Right forelimb (tissue), 1 donor: ENCODE data around the gene DHPS.
"Not testable (repeated sequence)": the region's sequence is repeated elsewhere in the genome, so short reads cannot be mapped to it uniquely, and the experiment has no call there.

Source experiments
- DNase-seq: peaks from one replicate; pipeline ENCODE4 v3.0.0-alpha.2; 2018

The DHPS gene

DNA sequence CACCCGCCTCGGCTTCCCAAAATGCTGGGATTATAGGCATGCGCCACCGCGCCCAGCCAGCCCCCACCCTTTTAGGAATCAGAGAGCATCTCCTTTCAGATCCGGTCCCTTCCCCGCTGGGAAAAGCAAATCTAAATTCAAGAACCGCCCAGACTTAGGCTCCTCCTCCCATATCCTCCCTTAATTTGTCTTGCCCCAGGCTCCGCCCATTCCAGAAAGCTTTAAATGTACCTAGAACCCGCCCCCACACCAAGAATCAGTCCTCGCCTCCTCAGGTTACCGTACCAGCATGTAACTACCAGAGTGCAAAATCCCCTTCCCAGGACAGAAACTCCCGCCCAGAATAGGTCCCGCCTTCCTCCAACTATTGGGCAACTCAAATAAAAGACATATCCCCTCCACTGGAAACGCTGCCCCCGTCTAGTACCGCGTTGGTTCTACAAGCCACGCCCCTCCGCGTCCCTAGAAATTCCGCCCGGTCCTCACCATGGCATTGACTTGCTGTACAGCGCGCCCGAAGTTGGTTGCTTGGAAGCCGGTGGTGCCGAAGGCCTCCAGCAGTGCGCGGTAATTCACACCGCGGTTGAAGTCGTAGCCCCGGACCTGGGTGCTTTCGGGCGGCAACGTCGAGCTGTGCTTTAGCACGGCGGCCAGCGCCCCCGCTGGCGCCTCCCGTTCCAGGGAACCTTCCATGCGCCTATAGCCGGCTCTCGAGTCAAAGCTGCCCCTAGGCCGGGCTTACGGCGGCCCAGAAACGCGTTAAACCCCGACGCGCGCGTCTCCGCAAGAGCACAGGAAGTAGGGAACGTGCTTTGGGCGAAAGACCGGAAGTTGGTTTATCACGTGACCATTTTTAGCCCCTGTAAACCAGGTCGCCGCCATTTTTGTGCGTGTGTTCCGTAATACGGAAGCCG, at the start of gene DHPS:
TSS of gene DHPS (minus strand) at position 807 of the 914 bp plus-strand sequence. CDS start at position 693, 114 bp downstream.
- DNase-seq: peak; percentile 91

DNA sequence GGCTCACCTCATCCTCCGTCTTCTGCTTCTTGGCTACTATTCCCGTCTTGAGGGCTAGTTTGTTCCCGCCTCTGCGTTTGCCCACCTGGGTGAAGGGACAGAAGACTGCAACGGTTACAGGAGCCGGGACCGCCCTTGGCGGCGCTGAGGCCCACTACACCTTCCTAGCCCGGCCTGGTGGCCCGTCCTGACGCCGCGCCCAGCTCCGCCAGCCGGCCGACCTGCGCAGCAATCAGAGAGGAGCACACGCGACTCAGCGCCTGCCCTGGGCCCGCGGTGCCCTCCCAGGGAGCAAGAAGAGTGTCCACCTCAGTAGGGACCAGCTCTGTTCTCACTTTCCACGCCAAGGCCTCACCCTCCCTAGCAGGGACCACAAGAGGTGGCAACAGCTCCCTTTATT, 49.7 kb upstream of the DHPS start:
- DNase-seq: no peak

DNA sequence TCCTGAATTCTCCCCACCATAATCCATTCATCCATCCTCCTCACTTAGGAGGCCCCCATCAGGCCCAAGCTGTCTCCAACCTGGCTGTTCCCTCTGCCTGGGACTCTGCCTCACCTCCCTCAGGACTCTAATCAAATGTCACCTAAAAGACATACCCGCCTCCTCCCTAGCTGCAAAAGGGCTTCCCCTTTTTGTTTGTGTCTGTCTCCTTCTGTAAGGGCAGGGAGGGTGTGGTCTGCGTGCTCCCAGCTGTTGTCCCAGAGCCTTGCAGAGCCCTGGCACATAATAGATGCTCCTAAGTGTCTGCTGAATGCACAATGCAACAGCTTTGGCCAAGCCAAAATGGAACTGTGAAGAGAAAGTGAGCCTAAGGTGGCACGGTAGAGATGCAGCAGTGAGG, 48.4 kb upstream of the DHPS start:
- no peak for DNase-seq

DNA sequence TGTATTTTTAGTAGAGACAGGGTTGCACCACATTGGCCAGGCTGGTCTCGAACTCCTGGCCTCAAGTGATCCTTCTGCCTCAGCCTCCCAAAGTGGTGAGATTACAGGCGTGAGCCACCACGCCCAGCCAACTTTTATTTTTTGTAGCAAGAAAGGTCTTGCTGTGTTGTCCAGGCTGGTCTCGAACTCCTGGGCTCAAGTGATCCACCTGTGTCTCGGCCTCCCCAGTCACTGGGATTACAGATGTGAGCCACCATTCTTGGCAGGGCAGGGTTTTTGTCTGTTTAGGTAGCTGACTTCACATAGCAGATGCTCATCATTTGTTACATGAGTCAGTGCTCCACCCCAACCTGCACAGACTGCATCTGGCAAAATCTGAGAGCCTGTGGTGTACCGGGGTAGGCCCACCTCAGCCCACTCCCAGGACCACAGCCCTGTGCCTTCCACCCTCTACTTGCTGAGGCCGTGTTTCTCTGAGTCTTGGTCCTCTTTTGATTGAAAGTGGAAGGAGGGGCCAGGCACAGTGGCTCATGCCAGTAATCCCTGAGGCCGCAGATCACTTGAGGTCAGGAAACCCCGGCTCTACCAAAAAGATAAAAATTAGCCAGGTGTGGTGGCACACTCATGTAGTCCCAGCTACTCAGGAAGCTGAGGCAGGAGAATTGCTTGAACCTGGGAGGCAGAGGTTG, 46.2 kb upstream of the DHPS start:
- DNase-seq: no peak

DNA sequence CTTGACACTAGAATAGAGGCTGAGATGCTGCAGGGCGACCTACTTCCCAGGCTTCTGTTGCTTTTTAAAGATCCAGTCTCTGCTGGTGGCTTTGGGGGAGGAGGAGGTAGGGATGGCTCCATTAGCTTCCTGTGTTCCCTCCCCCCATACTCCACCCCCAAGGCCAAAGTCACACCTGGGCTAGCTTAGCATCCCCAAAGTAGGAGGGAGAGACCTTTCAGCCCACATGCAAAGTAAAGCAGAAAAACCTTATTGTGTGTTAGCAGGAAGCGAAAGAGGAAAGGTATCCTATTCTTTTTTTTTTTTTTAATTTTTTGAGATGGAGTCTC, 45.3 kb upstream of the DHPS start:
- no peak for DNase-seq

DNA sequence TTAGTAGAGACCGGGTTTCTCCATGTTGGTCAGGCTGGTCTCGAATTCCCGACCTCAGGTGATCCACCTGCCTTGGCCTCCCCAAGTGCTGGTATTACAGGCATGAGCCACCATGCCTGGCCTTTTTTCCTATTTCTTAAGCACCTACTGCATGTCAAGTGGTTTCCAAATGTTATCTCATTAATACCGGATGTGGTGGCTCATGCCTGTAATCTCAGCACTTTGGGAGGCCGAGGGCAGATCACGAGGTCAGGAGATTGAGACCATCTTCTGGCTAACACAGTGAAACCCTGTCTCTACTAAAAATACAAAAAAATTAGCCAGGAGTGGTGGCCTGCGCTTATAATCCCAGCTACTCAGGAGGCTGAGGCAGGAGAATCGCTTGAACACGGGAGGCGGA, 43.9 kb upstream of the DHPS start:
- not testable (repeated sequence) for DNase-seq

DNA sequence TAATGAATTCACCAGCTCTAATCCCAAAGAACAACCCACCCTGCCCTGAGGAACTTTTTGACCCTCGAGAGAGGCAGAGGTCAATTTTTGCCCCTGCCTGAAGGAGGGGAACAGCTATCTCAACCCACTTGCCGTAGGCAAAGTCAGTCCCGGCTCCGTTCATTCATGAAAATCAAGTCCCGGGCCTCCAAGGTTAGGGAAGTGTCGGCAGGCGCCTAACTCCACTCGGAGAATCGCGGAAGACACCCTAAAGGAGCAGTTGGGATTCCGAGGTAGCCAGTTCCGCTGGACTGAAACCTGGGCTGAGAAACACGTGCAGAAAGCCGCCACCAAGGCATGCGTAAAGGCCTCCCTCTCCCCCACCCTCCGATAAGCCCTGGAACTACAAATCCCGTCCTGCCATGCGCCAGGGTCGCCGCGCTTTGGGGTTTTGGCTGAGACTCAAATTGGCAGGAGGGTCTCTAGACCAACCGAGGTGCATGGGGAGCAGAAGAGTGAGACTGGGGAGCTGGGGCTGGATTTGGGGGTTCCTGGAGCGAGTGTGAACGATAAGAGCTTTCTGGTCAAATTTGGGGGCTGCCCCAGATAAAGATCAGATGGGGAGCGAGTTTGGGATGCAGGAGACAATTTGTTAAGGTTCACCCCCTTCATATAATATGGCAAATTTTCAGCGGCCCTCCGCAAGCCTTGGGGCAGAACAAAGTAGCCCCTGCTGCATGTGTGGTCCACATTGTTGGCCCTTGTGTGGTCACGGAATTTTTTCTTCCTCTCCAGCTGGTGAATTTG, 42.2 kb upstream of the DHPS start, which contains the start of gene TNPO2:
TSS of gene TNPO2 (minus strand) at position 292 of the 786 bp plus-strand sequence. CDS start 2,955 bp downstream, outside the sequence.
- peak; percentile 77 for DNase-seq

DNA sequence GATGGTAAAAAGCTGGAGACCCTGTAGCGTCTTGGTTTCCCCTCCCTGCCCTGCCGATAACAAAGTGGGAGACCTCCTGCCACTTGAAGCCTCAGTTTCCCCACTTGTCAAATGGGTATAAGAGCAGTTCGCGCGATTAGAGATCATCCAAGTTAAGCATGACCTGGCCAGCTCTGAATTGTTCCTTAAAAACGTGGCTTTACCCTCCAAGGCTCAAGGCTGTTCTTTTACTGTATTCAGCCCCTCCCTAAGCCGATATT, 41.6 kb upstream of the DHPS start:
- DNase-seq: no peak

DNA sequence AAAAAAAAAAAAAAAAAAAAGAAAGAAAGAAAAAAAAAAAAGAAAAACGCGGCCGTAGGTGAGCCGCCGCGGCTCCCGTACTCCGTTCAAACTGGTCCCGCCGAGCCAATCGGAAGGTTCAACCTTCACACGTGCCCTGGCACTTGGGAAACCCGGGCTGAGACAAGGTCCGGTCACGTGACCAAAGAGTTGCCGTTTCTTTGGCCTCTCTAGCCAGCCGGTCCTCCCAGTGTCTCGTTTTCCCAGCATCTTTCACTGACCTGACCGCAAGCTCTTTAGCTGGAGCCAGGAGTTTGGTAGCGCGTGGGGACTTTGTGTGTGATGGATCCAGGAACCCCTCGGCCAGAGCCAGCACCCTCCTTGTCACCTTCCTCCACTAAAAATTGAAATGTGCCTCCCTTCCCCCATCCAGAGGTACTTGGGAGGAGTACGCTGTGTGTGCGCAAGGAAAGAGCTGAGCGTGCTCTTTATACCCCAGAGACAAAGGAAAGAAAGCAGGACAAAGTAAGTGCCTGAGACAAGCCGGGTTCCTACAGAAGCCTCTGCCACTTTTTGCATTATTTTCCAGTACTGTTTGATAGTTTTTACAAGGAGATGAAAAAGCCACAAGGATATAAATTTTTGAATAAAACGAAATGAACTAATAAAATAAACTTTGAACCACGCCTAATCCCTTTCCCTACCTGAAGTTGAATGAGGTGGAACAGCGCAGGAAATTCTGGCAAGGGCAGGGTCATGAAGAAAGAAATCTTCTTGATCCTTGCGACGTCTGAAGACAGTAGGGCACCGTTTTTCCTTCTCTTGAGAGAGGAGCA, 41.1 kb upstream of the DHPS start:
- DNase-seq: peak; percentile 94

DNA sequence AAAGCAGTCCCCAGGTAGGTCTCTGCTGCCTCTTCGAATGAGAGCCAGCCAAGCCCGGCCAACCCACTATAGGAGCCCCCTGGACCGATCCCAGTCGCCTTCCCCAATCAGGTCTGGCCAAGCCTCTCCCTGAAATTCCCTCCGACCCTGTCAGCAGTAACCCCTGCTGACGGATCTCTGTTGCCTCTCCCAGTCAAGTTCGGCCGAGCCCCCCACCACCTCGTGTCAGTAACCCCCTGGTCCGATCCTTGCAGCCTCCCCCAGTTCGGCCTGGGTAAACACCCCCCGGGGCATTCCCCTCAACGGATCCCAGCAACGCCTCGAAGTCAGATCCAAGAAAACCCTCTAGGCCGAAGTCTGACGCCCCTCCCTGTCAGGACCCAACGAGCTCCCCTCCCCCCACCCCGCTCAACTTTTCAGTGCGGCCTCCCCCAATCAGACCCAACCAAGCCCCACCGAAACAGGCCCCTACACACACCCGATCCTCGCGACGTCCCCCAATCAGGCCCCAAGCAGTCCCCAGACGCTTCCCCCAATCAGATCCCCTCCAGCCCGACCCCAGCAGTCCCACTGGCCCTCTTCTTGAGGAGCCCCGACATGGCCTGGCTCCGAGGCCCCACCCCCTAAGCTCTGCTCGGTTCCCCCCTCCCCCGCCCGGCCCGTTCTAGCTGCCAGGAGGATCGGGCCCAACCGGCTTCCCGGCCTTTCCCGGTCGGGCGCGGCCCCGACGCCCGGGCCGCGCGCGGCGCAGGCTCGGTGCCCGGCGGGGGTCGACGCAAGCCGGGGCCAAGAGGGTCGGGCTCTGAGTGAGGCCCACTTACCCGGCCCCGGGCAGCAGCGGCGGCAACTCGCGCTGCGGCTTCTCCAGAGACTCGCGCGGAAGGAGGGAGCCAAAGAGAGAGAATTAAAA, 40.2 kb upstream of the DHPS start:
- DNase-seq: peak; percentile 85

DNA sequence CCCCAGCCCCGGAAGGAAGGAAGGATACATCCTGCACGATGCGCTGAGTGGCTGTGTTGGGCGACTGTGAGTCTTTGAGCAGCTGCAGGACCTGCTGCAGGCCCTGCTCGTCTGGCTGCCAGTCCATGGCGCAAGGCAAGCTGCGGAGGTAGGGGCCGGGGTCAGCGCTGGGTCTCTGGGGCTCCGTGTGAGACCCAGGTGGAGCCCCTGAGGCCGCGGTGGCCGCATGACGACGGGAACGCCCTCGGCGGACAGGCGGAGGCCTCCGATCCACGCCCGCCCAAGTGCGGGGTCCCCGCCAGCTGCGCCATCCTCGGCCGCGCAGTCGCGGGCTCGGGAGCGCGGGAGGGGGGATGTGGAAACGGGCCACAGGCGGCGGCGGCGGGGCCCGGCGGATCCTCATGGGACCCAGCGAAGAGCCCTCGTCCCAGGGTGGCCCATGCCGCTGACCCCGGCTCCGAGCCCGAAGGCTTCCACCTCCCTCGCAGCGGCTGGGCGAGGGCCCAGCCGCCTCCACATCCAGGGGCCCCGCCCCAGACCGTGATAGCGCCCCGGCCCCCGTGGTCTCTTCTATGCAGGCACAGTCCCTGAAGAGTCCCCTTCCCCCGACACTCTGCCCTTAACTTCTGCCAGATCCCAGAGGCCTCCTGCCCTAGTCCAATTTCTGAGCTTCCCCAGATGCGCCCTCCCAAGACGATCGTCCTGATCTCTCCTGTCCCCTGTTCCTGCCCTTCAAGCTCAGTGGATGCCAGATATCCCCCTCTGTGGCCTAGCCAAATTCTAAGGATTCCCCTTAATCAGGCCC, 39.4 kb upstream of the DHPS start:
- no peak for DNase-seq

DNA sequence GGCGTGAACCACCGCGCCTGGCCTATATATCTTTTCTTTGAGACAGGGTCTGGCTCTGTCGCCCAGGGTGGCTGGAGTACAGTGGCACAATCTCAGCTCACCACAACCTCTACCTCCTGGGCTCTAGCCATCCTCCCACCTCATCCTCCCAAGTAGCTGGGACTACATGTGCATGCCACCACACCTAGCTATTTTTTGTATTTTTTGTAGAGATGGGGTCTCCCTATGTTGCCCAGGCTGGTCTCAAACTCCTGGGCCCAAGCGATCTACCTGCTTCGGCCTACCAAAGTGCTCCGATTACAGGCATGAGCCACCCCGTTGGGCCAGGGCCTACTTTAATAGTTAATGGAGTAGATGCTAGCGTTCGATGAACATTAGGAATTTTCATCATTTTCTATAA, 38.6 kb upstream of the DHPS start:
- no peak for DNase-seq

DNA sequence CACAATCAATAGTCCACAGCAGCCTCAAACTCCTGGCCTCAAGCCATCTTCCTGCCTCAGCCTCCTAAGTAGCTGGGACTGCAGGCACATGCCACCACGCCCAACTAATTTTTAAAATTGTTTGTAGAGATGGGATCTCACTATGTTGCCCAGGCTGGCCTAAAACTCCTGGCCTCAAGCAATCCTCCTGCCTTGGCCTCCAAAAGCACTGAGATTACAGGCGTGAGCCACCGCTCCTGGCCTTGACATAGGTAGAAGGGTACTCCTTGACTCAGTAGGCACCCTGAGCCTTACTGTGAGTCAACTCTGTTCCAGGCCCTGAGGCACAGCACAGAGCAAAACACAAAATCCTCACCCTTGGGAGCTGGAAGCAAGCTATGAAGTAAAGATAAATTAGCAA, 34.2 kb upstream of the DHPS start:
- no peak for DNase-seq

DNA sequence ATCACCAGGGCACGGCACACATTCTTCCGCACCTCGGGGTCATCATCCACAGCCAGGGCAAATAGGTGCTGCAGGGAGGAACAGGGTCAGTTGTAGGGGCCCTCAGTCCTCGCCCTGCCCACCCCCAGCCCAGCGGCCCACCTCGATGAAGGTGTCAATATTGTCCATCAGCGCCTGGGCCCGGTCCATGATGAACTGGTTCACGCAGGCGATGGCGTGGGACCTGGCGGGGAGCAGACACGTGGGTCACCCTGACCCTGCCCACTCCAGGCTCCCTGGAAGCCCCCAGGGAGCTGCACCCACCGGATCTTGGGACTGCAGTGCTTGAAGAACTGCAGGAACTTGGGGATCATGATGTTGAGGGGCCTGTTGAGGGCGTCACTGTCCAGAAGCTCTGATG, 33.4 kb upstream of the DHPS start:
- no peak for DNase-seq

DNA sequence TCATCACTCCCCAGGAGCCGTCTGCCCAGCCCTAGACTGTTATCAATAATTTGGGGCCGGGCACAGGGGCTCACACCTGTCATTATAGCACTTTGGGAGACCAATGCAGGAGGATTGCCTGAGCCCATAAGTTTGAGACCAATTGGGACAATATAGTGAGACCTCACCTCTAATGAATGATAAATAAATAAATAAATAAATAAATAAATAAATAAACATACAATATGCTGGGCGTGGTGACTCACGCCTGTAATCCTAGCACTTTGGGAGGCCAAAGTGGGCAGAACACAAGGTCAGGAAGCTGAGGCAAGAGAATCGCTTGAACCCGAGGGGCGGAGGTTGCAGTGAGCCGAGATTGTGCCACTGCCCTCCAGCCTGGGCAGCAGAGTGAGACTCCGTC, 31.6 kb upstream of the DHPS start:
- DNase-seq: not testable (repeated sequence)

DNA sequence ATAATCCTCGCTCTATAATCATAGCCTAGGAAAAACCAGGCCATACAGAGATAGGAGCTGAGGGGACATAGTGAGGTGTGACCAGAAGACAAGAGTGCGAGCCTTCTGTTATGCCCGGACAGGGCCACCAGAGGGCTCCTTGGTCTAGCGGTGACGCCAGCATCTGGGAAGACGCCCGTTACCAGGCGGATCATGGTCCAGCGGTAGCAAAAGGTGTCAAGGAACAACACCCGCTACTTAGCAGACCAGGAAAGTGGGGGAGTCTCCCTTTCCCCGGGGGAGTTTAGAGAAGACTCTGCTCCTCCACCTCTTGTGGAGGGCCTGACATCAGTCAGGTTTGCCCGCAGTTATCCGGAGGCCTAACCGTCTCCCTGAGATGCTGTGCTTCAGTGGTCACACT, 30.4 kb upstream of the DHPS start:
- DNase-seq: not testable (repeated sequence)

DNA sequence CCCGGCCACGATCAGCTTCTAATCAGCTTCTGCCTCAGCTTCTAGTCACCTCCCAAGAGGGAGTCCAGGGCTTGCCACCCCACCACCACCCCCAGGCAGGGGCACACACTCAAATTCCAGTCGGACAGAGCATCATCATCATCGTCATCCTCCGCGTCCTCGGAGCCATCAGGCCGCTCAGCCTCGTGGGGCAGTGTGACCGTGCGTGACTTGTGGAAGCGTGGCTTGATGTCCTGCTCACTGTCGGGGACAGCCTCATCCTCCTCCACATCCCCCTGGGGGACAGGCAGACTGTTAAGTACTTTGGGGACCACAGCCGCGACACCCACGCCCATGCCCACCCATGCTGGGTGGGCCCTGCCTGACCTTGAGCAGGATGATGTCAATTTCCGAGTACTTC, 29.5 kb upstream of the DHPS start:
- no peak for DNase-seq

DNA sequence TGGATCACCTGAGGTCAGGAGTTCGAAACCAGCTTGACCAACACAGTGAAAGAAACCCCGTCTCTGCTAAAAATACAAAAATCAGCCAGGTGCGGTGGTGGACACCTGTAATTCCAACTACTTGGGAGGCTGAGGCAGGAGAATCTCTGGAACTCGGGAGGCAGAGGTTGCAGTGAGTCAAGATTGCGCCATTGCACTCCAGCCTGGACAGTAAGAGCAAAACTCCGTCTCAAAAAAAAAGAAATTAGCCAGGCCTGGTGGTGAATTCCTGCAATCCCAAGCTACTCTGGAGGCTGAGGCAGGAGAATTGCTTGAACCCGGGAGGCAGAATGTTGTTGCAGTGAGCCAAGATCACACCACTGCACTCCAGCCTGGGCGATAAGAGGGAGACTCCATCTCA, 27.0 kb upstream of the DHPS start:
- DNase-seq: no peak

DNA sequence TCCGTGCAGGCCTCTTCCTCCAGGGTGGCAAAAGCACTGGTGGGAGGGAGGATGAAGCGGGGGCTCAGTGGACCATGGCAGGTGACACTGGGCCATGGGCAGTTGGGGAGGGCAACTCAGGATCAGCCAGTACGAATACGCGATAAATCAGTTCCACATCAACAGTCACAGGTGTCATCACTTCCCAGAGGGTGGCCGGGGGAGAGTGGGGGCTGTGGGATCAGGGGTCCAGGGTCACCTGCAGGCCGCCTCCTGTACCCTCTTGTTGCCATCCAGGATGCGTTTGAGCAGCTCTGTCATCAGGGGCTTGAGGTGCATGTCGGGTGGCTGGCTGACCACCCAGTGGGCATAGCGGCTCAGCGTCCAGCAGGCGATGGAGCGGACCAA, 24.6 kb upstream of the DHPS start:
- DNase-seq: no peak

DNA sequence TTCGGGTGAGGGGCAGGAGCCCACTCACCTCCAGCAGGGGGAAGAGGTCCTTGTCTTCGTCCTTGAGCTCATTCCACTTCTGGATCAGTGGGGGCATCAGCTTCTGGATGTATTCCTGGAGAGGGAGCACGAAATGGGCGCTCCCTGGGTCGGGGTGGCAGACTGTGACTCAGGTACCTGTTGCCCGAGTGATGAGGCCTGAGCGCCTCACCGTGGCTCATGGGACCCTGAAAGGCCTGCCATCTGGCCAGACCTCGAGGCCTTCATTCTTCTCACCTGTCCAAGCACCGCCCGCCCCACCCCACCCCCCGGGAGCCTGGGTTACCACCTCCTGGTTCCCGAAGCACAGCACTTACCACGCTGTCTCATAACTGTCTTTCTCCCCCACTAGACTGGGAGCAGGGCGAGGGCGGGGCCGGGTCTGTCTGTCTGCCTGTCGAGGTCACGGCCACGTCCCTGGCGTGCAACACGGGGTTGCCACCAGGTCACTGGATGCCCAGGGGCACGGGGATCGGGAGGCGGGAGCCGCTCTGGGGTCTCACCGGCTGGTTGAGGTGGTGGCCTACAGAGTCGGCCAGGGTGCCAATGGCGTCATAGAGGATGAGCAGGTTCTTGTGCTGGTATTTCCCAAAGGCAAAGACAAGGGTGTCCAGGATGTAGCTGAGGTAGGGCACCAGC, 24.1 kb upstream of the DHPS start:
- no peak for DNase-seq
